Activated T-helper 17 cell treated with anti-CD3 and anti-CD28 coated beads, Interleukin-2, amount 50 U/mL, for 72 hours (primary cell): ENCODE results near the gene GTSE1. TPM values are rescaled to one million over a fixed set of nuclear protein-coding genes. Genes with fewer than 3 reads are reported as not detected.
"Not testable (repeated sequence)": the region's sequence is repeated elsewhere in the genome, so short reads cannot be mapped to it uniquely, and the experiment has no call there.

Experiments
- ATAC-seq: fragments of 150-1000 bp; cut with Tn5 transposase; replicated peaks from 2 replicates; pipeline ENCODE4 v1.10.0; 2021; ENCODE audit warnings: mild to moderate bottlenecking, moderate library complexity
- H3K27ac Mint-ChIP-seq: one replicate; pipeline ENCODE4 v1.8.0; 2022; ENCODE audit warnings: mixed read lengths
- H3K27me3 Mint-ChIP-seq: one replicate; pipeline ENCODE4 v1.8.0; 2022; ENCODE audit warnings: mixed read lengths
- H3K36me3 Mint-ChIP-seq: one replicate; pipeline ENCODE4 v1.8.0; 2022; ENCODE audit warnings: low read depth, mild to moderate bottlenecking, mixed read lengths
- H3K4me1 Mint-ChIP-seq: one replicate; pipeline ENCODE4 v1.8.0; 2022; ENCODE audit warnings: mixed read lengths
- H3K4me3 Mint-ChIP-seq: one replicate; pipeline ENCODE4 v1.8.0; 2022; ENCODE audit warnings: mild to moderate bottlenecking, mixed read lengths
- H3K9me3 Mint-ChIP-seq: one replicate; pipeline ENCODE4 v1.8.0; 2022; ENCODE audit warnings: mixed read lengths
- total RNA-seq, 2 donors: library from RNA; stranded (reverse); gene quantifications; one replicate each; pipeline ENCODE4 v1.2.3, GENCODE V29; 2022

GTSE1 gene
- total RNA-seq, 2 donors from 2014 or later = 36.9 to 62.1 TPM

GRCh38 chr22:46265627-46266026, 31.0 kb upstream of the GTSE1 start:
- not testable (repeated sequence) for H3K27ac Mint-ChIP-seq, H3K9me3 Mint-ChIP-seq, H3K36me3 Mint-ChIP-seq, H3K4me3 Mint-ChIP-seq, ATAC-seq, H3K4me1 Mint-ChIP-seq
- H3K27me3 Mint-ChIP-seq = peaks cover 39% of the 10 kb centered on the region

GRCh38 chr22:46267431-46268279, 29.0 kb upstream of the GTSE1 start, which contains the start of gene TTC38:
TSS of gene TTC38 (plus strand) at chr22:46268008. CDS start at chr22:46268040, 32 bp downstream.
- peaks cover 3% of the 10 kb centered on the region for H3K4me1 Mint-ChIP-seq
- peak within 1 kb of the TSS; percentile 88 for H3K4me3 Mint-ChIP-seq
- H3K27ac Mint-ChIP-seq = peak within 1 kb of the TSS; percentile 70
- H3K9me3 Mint-ChIP-seq = no peaks in the 10 kb centered on the region
- peak; percentile 94 for ATAC-seq
- H3K36me3 Mint-ChIP-seq = no peaks in the 10 kb centered on the region
- H3K27me3 Mint-ChIP-seq = peaks cover 24% of the 10 kb centered on the region

- peaks cover 12% of the 10 kb centered on the region for H3K27me3 Mint-ChIP-seq
- ATAC-seq = no peak
- no peaks in the 10 kb centered on the region for H3K4me1 Mint-ChIP-seq
- no peaks in the 10 kb centered on the region for H3K9me3 Mint-ChIP-seq
- H3K27ac Mint-ChIP-seq = no peak overlapping the region
- peak overlapping the region; percentile 88 for H3K4me3 Mint-ChIP-seq
- no peaks in the 10 kb centered on the region for H3K36me3 Mint-ChIP-seq
These were observed 27.1 kb upstream of the GTSE1 start for GRCh38 chr22:46269564-46269963.

GRCh38 chr22:46272196-46272595, 24.5 kb upstream of the GTSE1 start:
- no peaks in the 10 kb centered on the region for H3K9me3 Mint-ChIP-seq
- H3K27ac Mint-ChIP-seq = no peak overlapping the region
- H3K36me3 Mint-ChIP-seq = peaks cover 11% of the 10 kb centered on the region
- no peak for ATAC-seq
- no peak overlapping the region for H3K4me3 Mint-ChIP-seq
- H3K4me1 Mint-ChIP-seq = peaks cover 7% of the 10 kb centered on the region
- no peaks in the 10 kb centered on the region for H3K27me3 Mint-ChIP-seq

- Mint-ChIP-seq H3K27me3 (no peaks in the 10 kb centered on the region), H3K27ac (no peak overlapping the region), H3K4me1 (peaks cover 7% of the 10 kb centered on the region), H3K4me3 (no peak overlapping the region), H3K9me3 (no peaks in the 10 kb centered on the region), H3K36me3 (peaks cover 11% of the 10 kb centered on the region)
- no peak for ATAC-seq
These were observed 23.8 kb upstream of the GTSE1 start for GRCh38 chr22:46272762-46273431.

- no peaks in the 10 kb centered on the region for H3K9me3 Mint-ChIP-seq
- no peak overlapping the region for H3K27ac Mint-ChIP-seq
- H3K36me3 Mint-ChIP-seq = peaks cover 16% of the 10 kb centered on the region
- H3K27me3 Mint-ChIP-seq = no peaks in the 10 kb centered on the region
- ATAC-seq = no peak
- no peak overlapping the region for H3K4me3 Mint-ChIP-seq
- H3K4me1 Mint-ChIP-seq = peaks cover 7% of the 10 kb centered on the region
These were observed 23.1 kb upstream of the GTSE1 start for GRCh38 chr22:46273432-46274148.

- peaks cover 7% of the 10 kb centered on the region for H3K4me1 Mint-ChIP-seq
- no peaks in the 10 kb centered on the region for H3K9me3 Mint-ChIP-seq
- no peak for ATAC-seq
- peaks cover 17% of the 10 kb centered on the region for H3K36me3 Mint-ChIP-seq
- no peaks in the 10 kb centered on the region for H3K27me3 Mint-ChIP-seq
- H3K4me3 Mint-ChIP-seq = no peak overlapping the region
- H3K27ac Mint-ChIP-seq = no peak overlapping the region
These were observed 22.3 kb upstream of the GTSE1 start for GRCh38 chr22:46274381-46274780.

GRCh38 chr22:46275455-46276122, 21.1 kb upstream of the GTSE1 start:
- ATAC-seq = peak; percentile 38
- Mint-ChIP-seq H3K4me3 (no peak overlapping the region), H3K4me1 (peaks cover 7% of the 10 kb centered on the region), H3K9me3 (no peaks in the 10 kb centered on the region), H3K36me3 (peaks cover 17% of the 10 kb centered on the region), H3K27ac (peak overlapping the region; percentile 44), H3K27me3 (no peaks in the 10 kb centered on the region)

- H3K36me3 Mint-ChIP-seq = peaks cover 17% of the 10 kb centered on the region
These were observed 20.1 kb upstream of the GTSE1 start for GRCh38 chr22:46276563-46276962.

GRCh38 chr22:46278656-46279645, 17.7 kb upstream of the GTSE1 start:
- Mint-ChIP-seq H3K27me3 (no peaks in the 10 kb centered on the region), H3K4me3 (no peak overlapping the region), H3K36me3 (peaks cover 19% of the 10 kb centered on the region), H3K4me1 (peaks cover 7% of the 10 kb centered on the region), H3K27ac (no peak overlapping the region), H3K9me3 (no peaks in the 10 kb centered on the region)
- ATAC-seq = no peak

More at GRCh38 chr22:46276563-46276962, 20.1 kb upstream of the GTSE1 start:
- no peaks in the 10 kb centered on the region for H3K27me3 Mint-ChIP-seq
- H3K4me1 Mint-ChIP-seq = peaks cover 7% of the 10 kb centered on the region
- H3K9me3 Mint-ChIP-seq = no peaks in the 10 kb centered on the region
- H3K4me3 Mint-ChIP-seq = no peak overlapping the region
- no peak overlapping the region for H3K27ac Mint-ChIP-seq
- ATAC-seq = no peak

- no peaks in the 10 kb centered on the region for H3K27me3 Mint-ChIP-seq
- H3K27ac Mint-ChIP-seq = no peak overlapping the region
- no peaks in the 10 kb centered on the region for H3K9me3 Mint-ChIP-seq
- H3K4me1 Mint-ChIP-seq = peaks cover 7% of the 10 kb centered on the region
- no peak overlapping the region for H3K4me3 Mint-ChIP-seq
- ATAC-seq = no peak
- peaks cover 23% of the 10 kb centered on the region for H3K36me3 Mint-ChIP-seq
These were observed 16.4 kb upstream of the GTSE1 start for GRCh38 chr22:46280063-46280817.

- H3K9me3 Mint-ChIP-seq = no peaks in the 10 kb centered on the region
- H3K36me3 Mint-ChIP-seq = peaks cover 17% of the 10 kb centered on the region
- H3K27me3 Mint-ChIP-seq = no peaks in the 10 kb centered on the region
- H3K27ac Mint-ChIP-seq = peak overlapping the region; percentile 2
- no peak for ATAC-seq
- no peak overlapping the region for H3K4me3 Mint-ChIP-seq
- no peaks in the 10 kb centered on the region for H3K4me1 Mint-ChIP-seq
These were observed 15.6 kb upstream of the GTSE1 start for GRCh38 chr22:46280999-46281623.
